Measurements from ENCODE around the gene FTO. TPM values are rescaled to one million over a fixed set of nuclear protein-coding genes. Genes with fewer than 3 reads are reported as not detected.

The FTO gene
- total RNA-seq, 1 donor from 2014 or later, result 69.5 TPM

DNA sequence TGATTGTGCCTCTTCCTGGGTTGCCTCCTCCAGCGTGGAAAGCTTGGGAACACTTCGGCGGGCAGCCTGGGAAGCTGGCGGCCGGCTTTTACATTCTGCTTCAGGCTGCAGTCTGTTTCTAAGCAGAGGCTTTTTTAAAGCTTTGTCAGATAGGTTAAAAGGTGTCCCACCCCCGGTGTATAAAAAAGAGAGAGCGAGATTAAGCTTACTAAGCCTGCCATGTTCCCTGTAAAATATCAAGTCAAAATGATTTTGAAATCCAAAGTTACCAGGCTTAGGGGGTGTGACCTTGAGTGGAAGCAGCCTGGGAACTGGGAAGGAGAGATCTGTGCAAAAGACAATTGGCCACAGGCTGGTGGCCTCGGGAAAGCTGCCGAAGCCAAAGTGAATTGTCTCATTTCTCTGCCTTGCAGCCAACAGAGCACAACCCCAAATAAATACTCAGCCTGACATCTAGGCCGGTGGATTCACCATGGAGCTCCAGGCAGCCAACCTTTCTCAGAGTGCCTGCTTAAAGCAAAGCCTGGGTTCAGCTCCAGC, 254.5 kb downstream of the FTO start:
- intact Hi-C loops (cut with DNase I), result loop anchor here (10.0 kb wide), 1 partner anchor 64 kb away; no protein-coding TSS in a partner anchor

GRCh38 chr16:53960050-53960812, 256.3 kb downstream of the FTO start:
- ATAC-seq, result no peak
- no peak for DNase-seq (ENCODE audit: missing footprints)
- intact Hi-C loops (cut with DNase I), result loop anchor here (10.0 kb wide), 2 partner anchors 215 to 1425 kb away; no protein-coding TSS in a partner anchor

More for the DNA sequence above, 254.5 kb downstream of the FTO start:
- ATAC-seq, result peak; percentile 58
- no peak for DNase-seq (ENCODE audit: missing footprints)

DNA sequence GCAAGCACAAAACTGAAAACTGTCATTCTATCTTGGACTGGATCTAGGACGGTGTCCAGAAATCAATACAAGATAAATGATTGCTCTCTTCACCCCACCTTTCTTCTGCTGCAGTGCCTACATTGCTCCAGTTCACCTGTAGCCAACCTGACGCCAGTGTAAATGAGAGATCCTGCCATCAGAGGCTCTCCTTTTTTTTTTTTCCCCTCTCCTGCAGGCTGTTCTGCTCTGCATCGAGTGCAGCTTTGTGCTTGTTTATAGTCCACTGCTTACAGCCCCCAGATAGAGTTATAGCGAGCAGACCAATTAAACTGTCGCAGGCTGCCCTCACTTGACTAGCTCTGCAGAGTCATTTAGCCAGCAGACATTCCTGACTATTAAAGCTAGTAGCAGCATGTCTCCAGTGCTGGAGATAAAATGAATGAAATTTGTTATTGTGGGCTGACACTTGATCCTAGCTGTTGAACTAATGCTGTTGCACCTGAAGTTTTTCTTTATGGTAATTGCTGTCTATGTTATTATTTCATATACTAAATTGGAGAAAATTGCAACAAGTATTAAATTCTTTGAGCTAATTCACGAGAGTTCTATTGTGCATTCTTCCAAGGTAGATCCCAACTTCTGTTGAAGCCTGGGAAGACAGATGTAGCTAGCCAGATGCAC, 257.1 kb downstream of the FTO start:
- no peak for DNase-seq (ENCODE audit: missing footprints)
- peak; percentile 38 for ATAC-seq
- intact Hi-C loops (cut with DNase I), result loop anchor here (10.0 kb wide), 2 partner anchors 214 to 1424 kb away; no protein-coding TSS in a partner anchor

DNA sequence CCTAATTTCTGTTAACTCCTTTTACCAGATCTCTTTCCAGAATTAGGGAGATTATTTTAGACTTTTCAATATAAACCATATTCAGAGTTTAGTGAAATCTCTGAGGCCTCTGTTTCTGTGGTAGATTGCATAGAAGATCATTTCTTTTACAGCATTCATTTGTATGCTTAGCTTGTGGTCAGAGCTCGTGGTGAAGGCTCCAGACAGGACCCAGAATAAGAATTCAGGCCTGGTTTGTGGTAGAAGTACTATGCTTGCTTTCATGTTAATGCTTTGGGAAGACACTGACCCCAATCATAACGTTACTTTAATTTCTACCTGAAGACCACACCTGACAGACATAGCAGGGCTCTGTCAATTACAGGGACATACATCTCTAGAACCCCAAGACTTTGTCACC, 258.1 kb downstream of the FTO start:
- intact Hi-C loops (cut with DNase I), result loop anchor here (10.0 kb wide), 2 partner anchors 213 to 1423 kb away; no protein-coding TSS in a partner anchor
- ATAC-seq, result no peak
- DNase-seq (ENCODE audit: missing footprints), result no peak

GRCh38 chr16:53964145-53964790, 260.3 kb downstream of the FTO start:
- DNase-seq (ENCODE audit: missing footprints) (no peak), ATAC-seq (no peak)
- intact Hi-C loops (cut with DNase I), result loop anchor here (10.0 kb wide), 2 partner anchors 211 to 1421 kb away; no protein-coding TSS in a partner anchor

- DNase-seq (ENCODE audit: missing footprints) (no peak), ATAC-seq (peak; percentile 64)
- intact Hi-C loops (cut with DNase I), result loop anchor here (5.0 to 10.0 kb wide), 3 partner anchors 208 to 1418 kb away; no protein-coding TSS in a partner anchor
These were observed 263.0 kb downstream of the FTO start for GRCh38 chr16:53966821-53967571.

DNA sequence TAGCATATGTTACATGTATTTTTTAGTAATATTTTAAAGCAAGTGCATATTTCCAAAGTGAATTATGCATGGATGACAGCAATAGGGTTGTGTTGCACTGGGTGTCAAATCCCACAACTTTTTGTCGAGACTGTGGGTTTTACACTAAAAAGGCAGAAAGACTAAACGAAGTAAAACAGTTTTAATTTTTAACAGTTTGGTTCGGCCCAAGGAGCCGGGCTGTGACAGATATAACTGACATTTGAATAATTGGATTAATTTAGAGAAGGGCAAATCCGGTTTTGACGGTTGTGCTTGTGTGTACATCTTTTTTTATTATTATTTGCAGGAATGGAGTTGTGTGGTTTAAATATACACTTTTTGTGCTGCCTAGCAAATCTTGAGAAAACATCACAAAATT, 263.6 kb downstream of the FTO start:
- intact Hi-C loops (cut with DNase I), result loop anchor here (5.0 to 10.0 kb wide), 3 partner anchors 207 to 1417 kb away; no protein-coding TSS in a partner anchor
- DNase-seq (ENCODE audit: missing footprints) (no peak), ATAC-seq (no peak)

DNA sequence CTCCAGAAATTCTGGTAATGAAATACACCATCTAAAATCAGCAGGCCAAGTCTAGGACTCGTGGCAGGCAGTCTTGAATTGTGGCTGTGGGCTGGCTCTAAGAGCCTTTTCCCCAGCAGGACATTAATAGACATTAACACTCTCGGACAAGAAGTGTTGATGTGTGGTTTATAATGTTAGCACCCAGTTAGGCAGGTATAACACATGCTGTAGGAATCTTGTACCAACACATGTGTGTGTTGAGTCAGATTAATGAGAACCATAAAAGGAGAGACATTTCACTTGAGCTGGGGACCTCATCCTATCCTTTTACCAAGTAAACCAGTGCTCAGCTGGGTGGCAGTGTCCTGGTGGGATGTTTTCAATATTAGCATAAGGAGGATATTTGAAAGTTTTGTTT, 264.5 kb downstream of the FTO start:
- peak; percentile 59 for ATAC-seq

GRCh38 chr16:53968896-53969295, 264.9 kb downstream of the FTO start:
- intact Hi-C loops (cut with DNase I), result loop anchor here (5.0 to 10.0 kb wide), 3 partner anchors 206 to 1416 kb away; no protein-coding TSS in a partner anchor
- DNase-seq (ENCODE audit: missing footprints) (no peak), ATAC-seq (no peak)

More for the DNA sequence above, 264.5 kb downstream of the FTO start:
- intact Hi-C loops (cut with DNase I), result loop anchor here (5.0 to 10.0 kb wide), 3 partner anchors 206 to 1416 kb away; no protein-coding TSS in a partner anchor
- no peak for DNase-seq (ENCODE audit: missing footprints)

GRCh38 chr16:53971616-53972015, 267.7 kb downstream of the FTO start:
- intact Hi-C loops (cut with DNase I), result no loop called here
- DNase-seq (ENCODE audit: missing footprints), result no peak
- no peak for ATAC-seq

DNA sequence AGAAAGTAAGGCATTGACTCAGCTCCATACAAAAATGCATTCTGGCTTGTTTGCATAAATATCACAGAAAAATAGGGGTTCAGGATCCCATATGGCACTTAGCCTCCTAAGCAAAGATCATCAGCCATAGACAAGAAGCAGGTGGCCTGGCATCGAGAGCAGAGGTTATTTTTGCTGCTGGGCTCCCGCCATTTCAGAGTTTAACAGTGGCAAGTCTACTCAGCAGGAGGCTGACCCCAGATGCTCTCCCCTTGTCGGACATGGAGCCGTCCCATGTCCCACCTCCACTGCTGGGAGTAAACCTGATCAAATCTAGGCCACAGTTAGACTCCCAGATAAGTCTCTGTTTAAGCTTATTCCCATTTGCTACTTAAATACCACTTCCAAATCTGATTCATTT, 269.1 kb downstream of the FTO start:
- DNase-seq (ENCODE audit: missing footprints) (no peak), ATAC-seq (peak; percentile 76)
- intact Hi-C loops (cut with DNase I), result no loop called here

- intact Hi-C loops (cut with DNase I), result no loop called here
- ATAC-seq (no peak), DNase-seq (ENCODE audit: missing footprints) (no peak)
These were observed 270.6 kb downstream of the FTO start for GRCh38 chr16:53974484-53975080.

DNA sequence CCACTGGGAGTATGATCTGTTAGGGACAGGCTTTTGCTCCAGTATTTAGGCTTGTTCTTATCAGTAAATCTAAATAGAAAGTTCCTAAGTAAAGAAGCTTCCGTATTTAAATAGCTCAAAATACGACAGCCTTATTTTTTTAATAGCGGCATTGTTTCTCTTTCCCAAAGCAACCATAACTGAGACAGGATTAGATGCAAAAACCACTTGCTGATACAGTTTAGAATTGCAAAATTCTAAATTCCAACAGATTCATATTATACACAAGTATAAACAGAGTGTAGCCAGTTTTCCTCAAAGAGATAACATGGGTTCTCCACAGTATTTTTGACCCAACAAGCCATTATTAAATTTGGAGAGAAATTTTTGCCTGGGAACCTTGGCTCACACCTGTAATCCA, 276.7 kb downstream of the FTO start:
- no peak for ATAC-seq

DNA sequence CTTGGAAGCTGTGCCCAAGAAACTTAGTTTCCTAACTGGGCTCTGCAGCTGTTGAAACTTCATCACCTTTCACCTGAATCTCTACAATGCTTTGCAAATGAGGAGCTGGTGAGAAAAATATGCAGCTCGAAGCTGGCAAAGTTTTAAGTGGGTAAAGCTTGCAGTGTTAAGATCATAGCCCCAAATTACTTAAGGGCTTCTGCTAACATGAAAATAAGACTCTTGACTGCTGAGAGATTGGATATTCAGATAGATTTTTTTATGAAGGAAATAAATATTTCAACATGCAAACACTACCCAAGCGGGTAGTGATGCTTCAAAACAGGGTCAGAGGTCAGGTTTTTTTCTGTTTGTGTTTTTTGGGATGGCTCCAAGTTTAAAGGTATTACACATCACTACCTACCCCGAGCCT, 278.7 kb downstream of the FTO start:
- no peak for DNase-seq (ENCODE audit: missing footprints)
- intact Hi-C loops (cut with DNase I), result no loop called here
- ATAC-seq, result no peak

More for the DNA sequence above, 276.7 kb downstream of the FTO start:
- DNase-seq (ENCODE audit: missing footprints), result no peak
- intact Hi-C loops (cut with DNase I), result no loop called here

DNA sequence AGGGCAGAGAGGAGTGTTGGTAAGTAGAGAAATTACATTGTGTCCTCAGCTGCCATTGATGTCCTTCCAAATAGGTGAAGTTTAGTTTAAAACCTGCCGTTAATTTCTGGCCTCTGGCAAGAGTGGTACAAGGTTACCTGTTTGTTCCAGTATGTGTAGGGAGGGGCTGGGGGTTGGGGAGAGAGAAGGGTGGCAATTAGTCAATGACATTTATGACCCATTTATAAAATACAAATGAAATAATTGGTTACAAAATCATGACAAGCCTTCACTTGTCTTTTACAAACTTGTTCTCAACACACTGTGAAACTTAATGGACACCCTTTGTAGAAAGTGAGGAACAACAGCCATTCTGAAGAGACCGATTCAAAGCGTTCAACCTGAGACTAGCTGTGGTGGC, 281.0 kb downstream of the FTO start:
- DNase-seq (ENCODE audit: missing footprints) (no peak), ATAC-seq (no peak)
- intact Hi-C loops (cut with DNase I), result no loop called here

- ATAC-seq, result no peak
These were observed 281.9 kb downstream of the FTO start for GRCh38 chr16:53985861-53986260.

DNA sequence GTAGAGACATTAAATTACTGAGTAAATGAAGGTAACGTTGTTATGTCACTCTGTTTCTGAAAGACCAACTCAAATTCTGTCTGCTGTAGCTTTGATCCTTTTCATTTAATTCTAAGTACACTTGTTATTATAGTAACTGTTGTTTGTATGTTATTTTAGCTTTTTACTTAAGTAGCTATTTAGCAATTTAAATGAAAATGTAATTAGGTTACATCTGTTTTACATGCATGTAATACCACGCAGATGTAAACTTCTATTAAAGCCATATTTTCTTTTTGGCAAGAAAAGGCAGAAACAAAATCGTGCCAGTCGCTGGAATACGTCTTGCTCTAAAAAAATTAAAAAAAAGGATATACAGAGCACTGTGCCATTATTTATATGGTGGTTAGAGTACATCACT, 282.8 kb downstream of the FTO start:
- ATAC-seq, result no peak
- intact Hi-C loops (cut with DNase I), result no loop called here
- DNase-seq (ENCODE audit: missing footprints), result no peak

More at GRCh38 chr16:53985861-53986260, 281.9 kb downstream of the FTO start:
- DNase-seq (ENCODE audit: missing footprints), result no peak
- intact Hi-C loops (cut with DNase I), result no loop called here

DNA sequence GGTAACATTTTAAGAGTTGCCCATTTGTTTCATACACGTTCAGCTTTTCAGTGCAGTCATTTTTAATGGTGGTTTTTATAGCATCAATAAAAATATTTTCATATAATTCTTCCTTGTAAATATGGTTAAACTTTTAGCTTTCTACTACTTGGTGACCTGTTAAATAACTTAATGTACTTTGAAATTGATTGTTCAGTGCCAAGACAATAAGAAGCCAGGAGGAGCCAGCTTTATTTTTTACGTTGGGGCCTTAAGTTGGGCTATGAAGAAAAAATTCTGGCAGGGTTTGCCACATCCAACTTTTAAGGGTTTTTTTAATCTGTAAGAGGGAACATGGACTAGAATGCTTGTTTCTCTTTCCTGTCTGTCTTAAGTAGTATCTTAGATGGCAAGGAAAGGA, 284.2 kb downstream of the FTO start:
- intact Hi-C loops (cut with DNase I), result no loop called here
- DNase-seq (ENCODE audit: missing footprints) (no peak), ATAC-seq (no peak)

All from Right ventricle myocardium inferior (tissue), 1 donor.